ENCODE results near the gene PSMD5. TPM values are rescaled to one million over a fixed set of nuclear protein-coding genes. Genes with fewer than 3 reads are reported as not detected.

The PSMD5 gene
- total RNA-seq, 1 donor, result 49.4 TPM

GRCh38 chr9:120874226-120875194 lies 31.8 kb upstream of the PSMD5 start:
- DNase-seq (ENCODE audit: low read depth), result no peak
- no peak overlapping the region for H3K4me3 ChIP-seq (ENCODE audit: low read depth, low read length)
- no peak for TF ChIP-seq CTCF (IDR thresholded peaks at IDR 0.05; ENCODE audit: insufficient read depth, low read length)

- no peak for TF ChIP-seq CTCF (IDR thresholded peaks at IDR 0.05; ENCODE audit: insufficient read depth, low read length)
- no peak for DNase-seq (ENCODE audit: low read depth)
- H3K4me3 ChIP-seq (ENCODE audit: low read depth, low read length), result no peak overlapping the region
These were observed 30.8 kb upstream of the PSMD5 start for GRCh38 chr9:120873512-120873911.

GRCh38 chr9:120872791-120873502 lies 30.2 kb upstream of the PSMD5 start:
- H3K4me3 ChIP-seq (ENCODE audit: low read depth, low read length), result no peak overlapping the region
- TF ChIP-seq CTCF (IDR thresholded peaks at IDR 0.05; ENCODE audit: insufficient read depth, low read length), result no peak
- no peak for DNase-seq (ENCODE audit: low read depth)

GRCh38 chr9:120870206-120870605 lies 27.5 kb upstream of the PSMD5 start:
- no peak for DNase-seq (ENCODE audit: low read depth)
- TF ChIP-seq CTCF (IDR thresholded peaks at IDR 0.05; ENCODE audit: insufficient read depth, low read length), result no peak

GRCh38 chr9:120869726-120870125 lies 27.0 kb upstream of the PSMD5 start:
- no peak for TF ChIP-seq CTCF (IDR thresholded peaks at IDR 0.05; ENCODE audit: insufficient read depth, low read length)
- DNase-seq (ENCODE audit: low read depth), result no peak
- no peak overlapping the region for H3K4me3 ChIP-seq (ENCODE audit: low read depth, low read length)

More at GRCh38 chr9:120870206-120870605, 27.5 kb upstream of the PSMD5 start:
- H3K4me3 ChIP-seq (ENCODE audit: low read depth, low read length), result no peak overlapping the region

- no peak for DNase-seq (ENCODE audit: low read depth)
- H3K4me3 ChIP-seq (ENCODE audit: low read depth, low read length), result peak overlapping the region; percentile 66
- TF ChIP-seq CTCF (IDR thresholded peaks at IDR 0.05; ENCODE audit: insufficient read depth, low read length), result no peak
These were observed 26.6 kb upstream of the PSMD5 start for GRCh38 chr9:120869360-120869687.

All from fibroblast of the aortic adventitia (primary cell).